Measurements from ENCODE around the gene YPEL5. TPM values are rescaled to one million over a fixed set of nuclear protein-coding genes. Genes with fewer than 3 reads are reported as not detected.

The YPEL5 gene
- total and polyA plus RNA-seq, 10 of the 15 experiments (the other 5 are each of a cell fraction or from before 2014, with no cell fraction given) = 18.8 to 47.3 (median 21.7) TPM

DNA sequence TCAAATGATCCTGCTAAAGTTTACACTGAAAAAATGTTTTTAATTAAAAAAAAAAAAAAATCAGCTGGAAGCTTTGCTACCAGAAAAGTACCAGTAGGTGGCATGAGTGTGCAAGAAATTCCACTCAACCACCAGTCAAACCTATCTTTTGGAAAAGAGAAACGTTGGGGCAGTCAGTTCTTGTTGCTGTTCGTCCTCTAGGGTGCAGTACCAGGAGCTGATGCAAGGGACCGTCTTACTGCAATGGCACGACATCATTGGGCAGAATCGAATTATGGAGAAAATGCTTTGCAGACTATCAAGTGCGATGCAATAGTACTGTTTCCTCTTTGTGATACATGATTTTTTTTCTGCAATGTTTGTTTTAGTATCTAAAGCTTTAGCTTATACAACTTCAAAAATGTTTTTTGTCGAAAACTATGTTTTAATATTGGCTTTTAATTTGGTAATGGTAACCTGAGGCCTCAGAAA is 18.3 kb downstream of the YPEL5 start (continued):
- TF ChIP-seq, protein P1, sequence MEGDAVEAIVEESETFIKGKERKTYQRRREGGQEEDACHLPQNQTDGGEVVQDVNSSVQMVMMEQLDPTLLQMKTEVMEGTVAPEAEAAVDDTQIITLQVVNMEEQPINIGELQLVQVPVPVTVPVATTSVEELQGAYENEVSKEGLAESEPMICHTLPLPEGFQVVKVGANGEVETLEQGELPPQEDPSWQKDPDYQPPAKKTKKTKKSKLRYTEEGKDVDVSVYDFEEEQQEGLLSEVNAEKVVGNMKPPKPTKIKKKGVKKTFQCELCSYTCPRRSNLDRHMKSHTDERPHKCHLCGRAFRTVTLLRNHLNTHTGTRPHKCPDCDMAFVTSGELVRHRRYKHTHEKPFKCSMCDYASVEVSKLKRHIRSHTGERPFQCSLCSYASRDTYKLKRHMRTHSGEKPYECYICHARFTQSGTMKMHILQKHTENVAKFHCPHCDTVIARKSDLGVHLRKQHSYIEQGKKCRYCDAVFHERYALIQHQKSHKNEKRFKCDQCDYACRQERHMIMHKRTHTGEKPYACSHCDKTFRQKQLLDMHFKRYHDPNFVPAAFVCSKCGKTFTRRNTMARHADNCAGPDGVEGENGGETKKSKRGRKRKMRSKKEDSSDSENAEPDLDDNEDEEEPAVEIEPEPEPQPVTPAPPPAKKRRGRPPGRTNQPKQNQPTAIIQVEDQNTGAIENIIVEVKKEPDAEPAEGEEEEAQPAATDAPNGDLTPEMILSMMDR (IDR thresholded peaks at IDR 0.05 in 2 of 3, conservative IDR thresholded peaks at IDR 0.05 in 1 of 3; ENCODE audit: control insufficient read depth in 2 of 3, extremely low read depth in 1 of 3, insufficient read depth in 1 of 3, low read depth in 3 of 3, low read length in 3 of 3) = peak; percentile 71 to 91 (median 89)
- TF ChIP-seq SMARCA5 (IDR thresholded peaks at IDR 0.05) (peak; percentile 49; the same call in 1 of the 2 replicates), SRF (IDR thresholded peaks at IDR 0.05; ENCODE audit: low read depth in 2 of 2, low read length in 2 of 2) (no peak), IRF4 (IDR thresholded peaks at IDR 0.05; ENCODE audit: low read depth, low read length) (0 out of 2 replicates have a peak, but pooled peaks have one; percentile 35), SMC3 (IDR thresholded peaks at IDR 0.05; ENCODE audit: borderline replicate concordance, low read length) (peak; percentile 89), NR2C1 (IDR thresholded peaks at IDR 0.05) (no peak), SMAD1 (IDR thresholded peaks at IDR 0.05; ENCODE audit: low read depth, partially characterized antibody) (no peak), YY1 (IDR thresholded peaks at IDR 0.05; ENCODE audit: low read depth, low read length) (peak; percentile 61; the same call in 1 of the 2 replicates)

- no peak overlapping the region for H3K4me2 ChIP-seq (ENCODE audit: control insufficient read depth, insufficient read depth)
- no peaks in the 10 kb centered on the region for H3K4me1 ChIP-seq (ENCODE audit: control insufficient read depth, insufficient read depth, low read length)
- ATAC-seq = no peak
- in situ Hi-C loops (cut with MboI) = loop anchor here (5.0 to 25.0 kb wide), 3 partner anchors 542 to 1169 kb away; no protein-coding TSS in a partner anchor
- SMC1A ChIA-PET (ENCODE audit: uncharacterized antibody, unreplicated experiment) = interaction anchor here (0.9 to 10.0 kb wide), 45 partner anchors 8 to 1005 kb away, joined by 3 to 379 read pairs (median 6); partner anchors contain the start of genes LBH, LCLAT1 and YPEL5
- H3K27ac ChIP-seq (ENCODE audit: control insufficient read depth, insufficient read depth) = no peak overlapping the region
- no peak overlapping the region for H2AFZ ChIP-seq (ENCODE audit: control insufficient read depth, low read depth, low read length)
- H3K9ac ChIP-seq (ENCODE audit: control insufficient read depth, insufficient read depth, low read length) = no peak overlapping the region
- RAD21 ChIA-PET (ENCODE audit: unreplicated experiment) = interaction anchor here (0.7 to 9.7 kb wide), 42 partner anchors 8 to 1831 kb away, joined by 3 to 420 read pairs (median 6); partner anchors contain the start of genes LBH, LCLAT1 and YPEL5
- H3K27me3 ChIP-seq (replicated peaks in 1 of 2; ENCODE audit: control insufficient read depth in 2 of 2, insufficient read depth in 2 of 2, low read length in 1 of 2) = peaks cover 0 to 2% of the 10 kb centered on the region in 2 experiments; a peak in 1 of 4 replicates
- H3K4me3 ChIP-seq = no peak overlapping the region
- POLR2A ChIA-PET = interaction anchor here (1.2 to 3.9 kb wide), 4 partner anchors 17 to 545 kb away, joined by 5 to 20 read pairs (median 11); partner anchors contain the start of gene LBH
- no peak for TF ChIP-seq EZH2 (IDR thresholded peaks at IDR 0.05; ENCODE audit: borderline replicate concordance, control insufficient read depth, low read depth, low read length)
- TF ChIP-seq, protein P2, sequence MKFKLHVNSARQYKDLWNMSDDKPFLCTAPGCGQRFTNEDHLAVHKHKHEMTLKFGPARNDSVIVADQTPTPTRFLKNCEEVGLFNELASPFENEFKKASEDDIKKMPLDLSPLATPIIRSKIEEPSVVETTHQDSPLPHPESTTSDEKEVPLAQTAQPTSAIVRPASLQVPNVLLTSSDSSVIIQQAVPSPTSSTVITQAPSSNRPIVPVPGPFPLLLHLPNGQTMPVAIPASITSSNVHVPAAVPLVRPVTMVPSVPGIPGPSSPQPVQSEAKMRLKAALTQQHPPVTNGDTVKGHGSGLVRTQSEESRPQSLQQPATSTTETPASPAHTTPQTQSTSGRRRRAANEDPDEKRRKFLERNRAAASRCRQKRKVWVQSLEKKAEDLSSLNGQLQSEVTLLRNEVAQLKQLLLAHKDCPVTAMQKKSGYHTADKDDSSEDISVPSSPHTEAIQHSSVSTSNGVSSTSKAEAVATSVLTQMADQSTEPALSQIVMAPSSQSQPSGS (IDR thresholded peaks at IDR 0.05; ENCODE audit: low read length) = no peak
- no peak for TF ChIP-seq E2F8 (IDR thresholded peaks at IDR 0.05; ENCODE audit: low read depth, partially characterized antibody)
- no peak for FAIRE-seq
- no peaks in the 10 kb centered on the region for H3K36me3 ChIP-seq (ENCODE audit: control insufficient read depth in 2 of 2, insufficient read depth in 2 of 2, low read length in 1 of 2)
- CTCF ChIA-PET = interaction anchor here (0.6 to 11.2 kb wide), 77 partner anchors 8 to 1324 kb away, joined by 3 to 724 read pairs (median 6); partner anchors contain the start of genes LBH, LCLAT1 and YPEL5
- intact Hi-C loops (cut with micrococcal nuclease; ENCODE audit: unreplicated experiment) = loop anchor here (1.0 to 10.0 kb wide), 4 partner anchors 42 to 699 kb away; no protein-coding TSS in a partner anchor
- H4K20me1 ChIP-seq (ENCODE audit: control insufficient read depth, insufficient read depth) = no peaks in the 10 kb centered on the region
- 80% methylated on average over 4 of the region's 4 CpGs for WGBS (ENCODE audit: insufficient coverage, insufficient replicate concordance, low lambda C conversion rate, missing lambda C conversion rate)
- H3K79me2 ChIP-seq (ENCODE audit: control insufficient read depth, insufficient read depth, low read length) = no peaks in the 10 kb centered on the region
- no peaks in the 10 kb centered on the region for H3K9me3 ChIP-seq (replicated peaks; ENCODE audit: control insufficient read depth, insufficient read depth, low read length)
- no peak for DNase-seq (ENCODE audit: low read depth, low spot score)
- no TSS peak for BruUV-seq (replicated peaks)
These were observed 18.8 kb downstream of the YPEL5 start for GRCh38 chr2:30165617-30166016.

All from GM12878 (cell line).